IPS-15b (cell line): ENCODE data around the gene CATSPERE.

Source experiments
- H3K27me3 ChIP-seq: one replicate; pipeline ENCODE4 v1.6.1; 2013; ENCODE audit warnings: low read length; ENCODE audit not compliant: control insufficient read depth, insufficient read depth
- H3K36me3 ChIP-seq: one replicate; pipeline ENCODE4 v1.6.1; 2013; ENCODE audit warnings: low read length; ENCODE audit not compliant: control insufficient read depth, insufficient read depth
- H3K4me1 ChIP-seq: one replicate; pipeline ENCODE4 v1.6.1; 2013; ENCODE audit warnings: mild to moderate bottlenecking, low read length; ENCODE audit not compliant: control insufficient read depth, insufficient read depth
- H3K4me3 ChIP-seq: one replicate; pipeline ENCODE4 v1.5.1; 2013; ENCODE audit warnings: low read depth, low read length
- H3K9ac ChIP-seq: one replicate; pipeline ENCODE4 v1.6.1; 2013; ENCODE audit warnings: low read depth, mild to moderate bottlenecking, low read length
- H3K9me3 ChIP-seq: one replicate; pipeline ENCODE4 v1.6.1; 2013; ENCODE audit warnings: mild to moderate bottlenecking, low read length; ENCODE audit not compliant: control insufficient read depth, insufficient read depth

Gene CATSPERE

DNA sequence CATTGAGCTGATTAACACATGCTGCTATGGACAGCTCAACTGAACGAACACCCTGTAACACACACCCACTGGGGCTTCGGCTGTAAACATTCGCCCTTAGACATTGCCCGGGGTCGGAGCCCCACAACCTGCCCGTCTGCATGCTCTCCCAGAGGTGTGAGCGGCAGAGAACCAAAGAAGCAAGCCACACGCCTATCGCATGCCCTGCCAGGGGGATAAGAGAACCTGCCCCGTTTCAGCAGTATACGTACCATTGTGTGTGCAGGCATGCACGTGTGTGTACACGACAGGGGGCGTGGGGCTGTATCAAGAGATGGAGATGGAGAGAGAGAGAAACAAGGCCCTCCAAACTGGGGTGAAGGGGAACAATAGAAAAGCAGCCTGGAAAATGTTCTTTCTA lies 181.9 kb downstream of the CATSPERE start:
- no peaks in the 10 kb centered on the region for H3K27me3 ChIP-seq

GRCh38 chr1:244645414-244645813 lies 184.3 kb downstream of the CATSPERE start:
- H3K9ac ChIP-seq, result no peak overlapping the region
- no peaks in the 10 kb centered on the region for H3K27me3 ChIP-seq
- no peaks in the 10 kb centered on the region for H3K36me3 ChIP-seq
- H3K4me1 ChIP-seq, result no peaks in the 10 kb centered on the region
- no peak overlapping the region for H3K4me3 ChIP-seq
- no peaks in the 10 kb centered on the region for H3K9me3 ChIP-seq

More for the DNA sequence above, 181.9 kb downstream of the CATSPERE start:
- Histone ChIP-seq H3K9me3 (no peaks in the 10 kb centered on the region), H3K36me3 (no peaks in the 10 kb centered on the region), H3K9ac (no peak overlapping the region), H3K4me1 (no peaks in the 10 kb centered on the region), H3K4me3 (no peak overlapping the region)

DNA sequence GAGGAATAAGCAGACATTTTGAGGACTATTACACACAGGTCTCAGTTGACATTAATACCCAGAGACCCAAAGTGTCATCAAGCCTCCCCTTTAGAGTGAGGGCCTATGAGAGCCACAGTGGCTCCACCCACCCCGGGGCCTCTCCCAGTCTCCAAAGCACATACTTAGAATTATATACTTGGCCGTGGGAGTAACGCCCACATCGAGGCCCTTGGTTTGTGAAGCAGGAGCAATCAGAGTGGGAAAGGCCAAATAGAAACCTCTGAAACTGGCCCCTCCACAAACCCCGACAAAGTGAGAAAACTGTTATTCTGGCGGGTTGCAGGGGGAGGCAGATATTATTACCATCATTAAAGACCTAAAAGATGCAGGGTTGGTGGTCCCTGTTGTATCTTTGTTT lies 184.8 kb downstream of the CATSPERE start:
- H3K27me3 ChIP-seq, result no peaks in the 10 kb centered on the region
- H3K4me1 ChIP-seq, result no peaks in the 10 kb centered on the region
- no peaks in the 10 kb centered on the region for H3K36me3 ChIP-seq
- no peak overlapping the region for H3K9ac ChIP-seq
- no peak overlapping the region for H3K4me3 ChIP-seq
- H3K9me3 ChIP-seq, result no peaks in the 10 kb centered on the region

DNA sequence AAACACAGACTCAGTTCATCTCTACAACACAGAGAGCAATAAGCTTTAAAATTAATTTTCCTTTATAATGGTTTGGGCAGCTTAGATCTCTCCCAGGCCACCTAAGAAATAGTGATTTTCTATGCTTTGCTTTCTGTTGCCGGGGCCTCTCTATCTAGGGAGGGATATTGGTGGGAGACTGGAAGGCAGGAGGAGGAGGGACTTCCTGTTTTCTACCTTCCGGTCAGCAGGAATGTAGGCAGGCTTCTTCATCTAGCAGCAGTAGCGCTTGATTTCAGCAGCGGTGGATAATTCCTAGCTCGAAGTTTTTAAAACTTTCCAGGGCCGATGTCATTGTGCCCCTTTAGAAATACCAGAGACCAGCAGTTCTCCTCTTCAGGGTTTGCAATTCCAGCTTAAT lies 186.7 kb downstream of the CATSPERE start:
- Histone ChIP-seq H3K27me3 (no peaks in the 10 kb centered on the region), H3K4me3 (no peak overlapping the region), H3K36me3 (no peaks in the 10 kb centered on the region), H3K4me1 (peaks cover 8% of the 10 kb centered on the region), H3K9ac (no peak overlapping the region), H3K9me3 (no peaks in the 10 kb centered on the region)

DNA sequence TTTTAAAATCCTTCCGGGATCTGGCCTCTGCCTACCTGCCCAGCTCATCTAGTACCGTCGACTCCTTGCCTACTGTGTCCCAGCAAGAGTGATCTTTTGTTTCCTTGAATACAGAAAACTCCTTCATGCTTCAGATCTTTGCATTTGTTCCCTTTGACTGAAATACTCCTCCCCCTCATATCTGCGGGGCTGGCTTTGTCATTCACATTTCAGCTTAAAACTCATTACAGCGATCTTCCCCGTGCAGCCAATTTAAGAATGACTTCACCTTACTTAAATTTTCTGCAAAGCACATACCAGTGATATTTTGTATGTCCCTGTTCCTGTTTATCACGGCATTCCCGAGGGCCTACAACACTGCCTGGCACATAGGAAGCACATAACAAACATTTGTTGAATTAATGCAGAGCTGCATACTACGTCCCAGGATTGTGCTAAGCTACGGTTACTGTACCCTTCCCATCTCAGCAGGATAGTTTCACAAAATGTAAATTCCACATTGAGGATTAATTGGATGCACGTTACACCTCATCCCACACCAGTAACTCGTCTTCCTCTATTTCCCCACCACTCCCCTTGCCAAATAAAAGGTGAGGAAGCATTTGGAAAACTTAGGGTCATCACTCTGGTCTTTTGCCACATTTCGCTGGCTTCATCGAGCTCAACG lies 191.0 kb downstream of the CATSPERE start:
- peak overlapping the region; percentile 8 for H3K9ac ChIP-seq
- H3K4me1 ChIP-seq, result peaks cover 8% of the 10 kb centered on the region
- H3K27me3 ChIP-seq, result no peaks in the 10 kb centered on the region
- no peaks in the 10 kb centered on the region for H3K9me3 ChIP-seq
- no peaks in the 10 kb centered on the region for H3K36me3 ChIP-seq
- peak overlapping the region; percentile 71 for H3K4me3 ChIP-seq

DNA sequence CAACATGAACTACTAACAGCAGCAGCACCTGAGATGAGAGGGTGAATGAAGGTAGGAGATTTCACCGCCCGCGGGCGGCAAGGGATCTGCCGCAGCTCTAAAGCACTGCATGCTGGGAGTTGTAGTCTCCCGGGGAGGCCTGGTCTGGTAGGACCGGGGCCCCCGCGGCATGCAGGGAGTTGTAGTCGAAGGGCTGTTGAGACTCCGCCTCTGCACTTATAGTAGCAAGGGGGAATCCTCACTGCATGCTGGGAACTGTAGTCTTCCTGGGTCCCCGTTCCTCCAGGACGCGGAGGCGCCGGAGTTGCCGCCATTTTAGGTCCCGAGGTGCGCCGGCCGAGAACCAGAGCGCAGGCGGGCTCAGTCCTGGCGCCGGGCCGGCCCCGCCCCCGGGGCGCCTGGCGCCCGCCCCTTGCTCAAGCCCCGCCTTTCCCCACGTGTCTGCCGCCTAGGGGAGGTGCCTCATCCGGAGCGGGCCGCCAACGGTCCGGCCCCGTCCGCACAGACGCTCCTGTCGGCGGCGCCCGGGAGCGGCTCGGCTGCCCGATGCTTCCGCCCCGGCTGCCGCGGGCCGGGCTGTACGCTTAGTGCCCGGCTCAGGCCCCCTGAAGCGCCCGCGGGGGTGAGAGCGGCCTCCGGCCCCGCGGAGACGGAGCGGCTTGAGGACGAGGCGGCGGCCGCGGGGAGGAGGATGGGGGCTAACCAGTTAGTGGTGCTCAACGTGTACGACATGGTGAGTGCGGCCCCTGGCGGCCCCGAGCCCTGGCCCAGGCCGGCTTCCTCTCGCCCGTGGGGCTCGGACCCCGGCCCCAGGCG lies 191.8 kb downstream of the CATSPERE start, which contains the start of gene DESI2:
DESI2 (plus strand) TSS at position 504 of the 816 bp plus-strand sequence; CDS start at position 692, 188 bp downstream.
- peaks cover 8% of the 10 kb centered on the region for H3K4me1 ChIP-seq
- H3K27me3 ChIP-seq, result no peaks in the 10 kb centered on the region
- peak within 1 kb of the TSS; percentile 72 for H3K9ac ChIP-seq
- H3K4me3 ChIP-seq, result peak within 1 kb of the TSS; percentile 81
- H3K9me3 ChIP-seq, result no peaks in the 10 kb centered on the region
- H3K36me3 ChIP-seq, result no peaks in the 10 kb centered on the region

DNA sequence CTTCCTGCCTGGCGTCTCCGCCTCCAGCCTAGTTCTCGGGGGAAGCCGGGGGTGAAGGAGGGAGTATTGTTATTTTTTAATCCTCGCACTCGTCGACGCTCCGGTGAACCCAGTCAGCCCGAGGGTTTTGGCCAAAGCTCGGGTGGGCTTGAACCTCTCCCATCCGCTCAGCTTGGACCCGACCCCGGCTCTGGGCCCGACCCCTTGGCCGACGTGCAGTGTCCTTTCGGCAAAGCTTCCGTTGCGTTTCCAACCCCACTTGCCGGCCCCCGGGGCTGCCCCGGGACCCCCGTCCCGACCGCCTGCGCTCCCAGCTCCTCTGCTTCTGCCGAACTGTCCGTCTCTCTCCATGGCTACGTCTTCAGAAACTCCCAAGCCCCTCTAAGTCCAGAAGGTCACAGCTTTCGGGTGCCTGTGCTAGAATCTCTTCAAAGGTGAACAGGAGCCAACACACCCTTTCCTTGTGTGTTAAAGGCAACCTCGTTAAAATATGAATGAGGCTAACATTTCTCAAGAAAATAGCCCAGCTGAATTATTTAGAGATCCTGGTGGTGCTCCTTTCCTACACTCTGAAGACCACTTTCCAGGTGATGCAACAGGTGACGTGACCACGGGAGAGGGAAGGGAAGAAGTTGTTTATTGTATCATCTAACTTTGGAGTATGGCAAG lies 192.5 kb downstream of the CATSPERE start:
- peaks cover 8% of the 10 kb centered on the region for H3K4me1 ChIP-seq
- H3K36me3 ChIP-seq, result no peaks in the 10 kb centered on the region
- H3K27me3 ChIP-seq, result no peaks in the 10 kb centered on the region
- H3K9ac ChIP-seq, result peak overlapping the region; percentile 72
- peak overlapping the region; percentile 81 for H3K4me3 ChIP-seq
- H3K9me3 ChIP-seq, result no peaks in the 10 kb centered on the region

GRCh38 chr1:244654108-244655038 lies 193.3 kb downstream of the CATSPERE start:
- Histone ChIP-seq H3K4me1 (peaks cover 13% of the 10 kb centered on the region), H3K4me3 (peak overlapping the region; percentile 81), H3K27me3 (no peaks in the 10 kb centered on the region), H3K36me3 (no peaks in the 10 kb centered on the region), H3K9me3 (no peaks in the 10 kb centered on the region), H3K9ac (peak overlapping the region; percentile 72)

GRCh38 chr1:244655186-244655585 lies 194.1 kb downstream of the CATSPERE start:
- H3K27me3 ChIP-seq, result no peaks in the 10 kb centered on the region
- no peak overlapping the region for H3K4me3 ChIP-seq
- H3K9ac ChIP-seq, result no peak overlapping the region
- H3K9me3 ChIP-seq, result no peaks in the 10 kb centered on the region
- no peaks in the 10 kb centered on the region for H3K36me3 ChIP-seq
- peaks cover 16% of the 10 kb centered on the region for H3K4me1 ChIP-seq

GRCh38 chr1:244657421-244657820 lies 196.3 kb downstream of the CATSPERE start:
- Histone ChIP-seq H3K27me3 (no peaks in the 10 kb centered on the region), H3K4me1 (peaks cover 7% of the 10 kb centered on the region), H3K36me3 (no peaks in the 10 kb centered on the region), H3K9me3 (no peaks in the 10 kb centered on the region), H3K9ac (no peak overlapping the region), H3K4me3 (no peak overlapping the region)

GRCh38 chr1:244659694-244660093 lies 198.6 kb downstream of the CATSPERE start:
- H3K27me3 ChIP-seq, result no peaks in the 10 kb centered on the region
- H3K4me1 ChIP-seq, result peaks cover 7% of the 10 kb centered on the region
- no peak overlapping the region for H3K9ac ChIP-seq
- no peak overlapping the region for H3K4me3 ChIP-seq
- H3K9me3 ChIP-seq, result no peaks in the 10 kb centered on the region
- no peaks in the 10 kb centered on the region for H3K36me3 ChIP-seq
